IMR-90 (cell line): ENCODE data around the gene GOSR1. TPM values are rescaled to one million over a fixed set of nuclear protein-coding genes. Genes with fewer than 3 reads are reported as not detected.

Experiments used
- ATAC-seq: fragments of 200-7000 bp; cut with Tn5 transposase; 2 replicates; pipeline ENCODE4 v1.9.1; 2020; ENCODE audit warnings: low read depth, mild to moderate bottlenecking, moderate library complexity
- BruUV-seq: library from RNA; stranded (reverse); fragments of 400-500 nt; replicated peaks from 2 replicates; lab custom pipeline; 2021; lab: Mats Ljungman, UMichigan
- CTCF ChIA-PET: fragments of 300-600 bp; formaldehyde crosslinking; extraction: SDS; loops from one replicate; lab custom pipeline; 2021; ENCODE audit warnings: antibody characterized with exemption; lab: Yijun Ruan, JAX
- POLR2A ChIA-PET: fragments of 300-600 bp; sonication (Branson Sonifier 250); formaldehyde crosslinking; loops from one replicate; lab custom pipeline; 2022; ENCODE audit warnings: antibody characterized with exemption; ENCODE audit not compliant: unreplicated experiment; lab: Charles Lee
- DNase-seq: peaks from one replicate; pipeline ENCODE4 v3.0.0; 2013
- H2AFZ ChIP-seq: replicated peaks from 2 replicates; pipeline ENCODE3; 2013; ENCODE audit warnings: low read length, mild to moderate bottlenecking; ENCODE audit not compliant: poor library complexity
- H2AK5ac ChIP-seq: 2 replicates; pipeline ENCODE4 v1.6.1; 2013; ENCODE audit warnings: low read depth, low read length, inconsistent platforms
- H2AK9ac ChIP-seq: replicated peaks from 2 replicates; pipeline ENCODE3; 2013; ENCODE audit warnings: mild to moderate bottlenecking, low read depth, low read length, moderate library complexity; ENCODE audit not compliant: poor library complexity
- H2BK120ac ChIP-seq: 2 replicates; pipeline ENCODE4 v1.6.1; 2013; ENCODE audit warnings: low read depth, low read length, inconsistent platforms
- H2BK15ac ChIP-seq: 3 replicates; pipeline ENCODE4 v1.6.1; 2013; ENCODE audit warnings: low read depth, low read length, inconsistent platforms
- H2BK20ac ChIP-seq: 2 replicates; pipeline ENCODE4 v1.6.1; 2013; ENCODE audit warnings: low read depth, mild to moderate bottlenecking, inconsistent platforms, low read length, moderate library complexity
- H2BK5ac ChIP-seq: 2 replicates; pipeline ENCODE4 v1.6.1; 2013; ENCODE audit warnings: mild to moderate bottlenecking, low read depth, low read length, inconsistent platforms; ENCODE audit not compliant: poor library complexity, severe bottlenecking
- H3K14ac ChIP-seq: replicated peaks from 2 replicates; pipeline ENCODE4 v1.6.1; 2013; ENCODE audit warnings: low read depth, low read length, inconsistent platforms
- H3K18ac ChIP-seq: 2 replicates; pipeline ENCODE4 v1.6.1; 2013; ENCODE audit warnings: low read depth, low read length, control low read depth
- H3K23ac ChIP-seq: 2 replicates; pipeline ENCODE4 v1.6.1; 2013; ENCODE audit warnings: low read depth, low read length, inconsistent platforms
- H3K27ac ChIP-seq: 2 replicates; pipeline ENCODE4 v1.5.1; 2013; ENCODE audit warnings: mild to moderate bottlenecking, control low read depth, low read length; ENCODE audit not compliant: insufficient read depth
- H3K27me3 ChIP-seq: 2 replicates; pipeline ENCODE4 v1.6.1; 2013; ENCODE audit warnings: low read length; ENCODE audit not compliant: control insufficient read depth, insufficient read depth
- H3K36me3 ChIP-seq: 2 replicates; pipeline ENCODE4 v1.6.1; 2013; ENCODE audit warnings: low read length, mixed read lengths; ENCODE audit not compliant: control insufficient read depth, insufficient read depth
- H3K4ac ChIP-seq: 2 replicates; pipeline ENCODE4 v1.6.1; 2013; ENCODE audit warnings: low read depth, low read length, inconsistent platforms
- H3K4me1 ChIP-seq: 2 replicates; pipeline ENCODE4 v1.6.1; 2013; ENCODE audit warnings: low read length, mixed read lengths; ENCODE audit not compliant: control insufficient read depth, insufficient read depth
- H3K4me2 ChIP-seq: 2 replicates; pipeline ENCODE4 v1.6.1; 2013; ENCODE audit warnings: low read depth, mild to moderate bottlenecking, control low read depth, low read length, moderate library complexity
- H3K4me3 ChIP-seq: 2 replicates; pipeline ENCODE4 v1.5.1; 2013; ENCODE audit warnings: low read depth, mild to moderate bottlenecking, control low read depth, low read length, moderate library complexity; ENCODE audit not compliant: insufficient read depth
- H3K56ac ChIP-seq: 2 replicates; pipeline ENCODE4 v1.6.1; 2013; ENCODE audit warnings: low read length, inconsistent platforms; ENCODE audit not compliant: insufficient read depth; ENCODE audit errors: extremely low read depth
- H3K79me1 ChIP-seq, 2 experiments: 2 replicates each; pipeline ENCODE4 v1.6.1; 2013; ENCODE audit warnings: low read length in 2 of 2, inconsistent platforms in 1 of 2, low read depth in 1 of 2
- H3K9ac ChIP-seq: 2 replicates; pipeline ENCODE4 v1.6.1; 2013; ENCODE audit warnings: low read depth, low read length, control low read depth
- H3K9me1 ChIP-seq: 2 replicates; pipeline ENCODE4 v1.6.1; 2013; ENCODE audit warnings: low read length, inconsistent platforms; ENCODE audit not compliant: insufficient read depth
- H3K9me3 ChIP-seq: 2 replicates; pipeline ENCODE4 v1.6.1; 2013; ENCODE audit warnings: low read length; ENCODE audit not compliant: control insufficient read depth, insufficient read depth
- H4K20me1 ChIP-seq: 2 replicates; pipeline ENCODE4 v1.6.1; 2013; ENCODE audit warnings: low read length, inconsistent platforms; ENCODE audit not compliant: insufficient read depth
- H4K5ac ChIP-seq: 2 replicates; pipeline ENCODE4 v1.6.1; 2013; ENCODE audit warnings: mild to moderate bottlenecking, low read depth, low read length, control low read depth
- H4K8ac ChIP-seq, 2 experiments: 2 replicates each; pipeline ENCODE4 v1.6.1; 2013; ENCODE audit warnings: low read depth in 2 of 2, low read length in 2 of 2, control low read depth in 1 of 2, inconsistent platforms in 1 of 2
- H4K91ac ChIP-seq: 2 replicates; pipeline ENCODE4 v1.6.1; 2013; ENCODE audit warnings: low read depth, low read length, inconsistent platforms; ENCODE audit not compliant: insufficient read depth
- BHLHE40 ChIP-seq: fragments of 150-350 bp; IDR thresholded peaks from 2 replicates; pipeline ENCODE4 v1.6.1; 2016; ENCODE audit warnings: mild to moderate bottlenecking, low read depth, low read length
- CEBPB ChIP-seq: IDR thresholded peaks from 2 replicates; pipeline ENCODE4 v1.6.1; 2012; ENCODE audit warnings: low read depth, low read length, improper control_type of control experiment
- CHD1 ChIP-seq: IDR thresholded peaks from 2 replicates; pipeline ENCODE4 v1.6.1; 2012; ENCODE audit warnings: low read depth, low read length, improper control_type of control experiment
- FOS ChIP-seq: fragments of 150-350 bp; IDR thresholded peaks from 2 replicates; pipeline ENCODE4 v1.6.1; 2016; ENCODE audit warnings: low read depth, low read length
- MAFK ChIP-seq: IDR thresholded peaks from 2 replicates; pipeline ENCODE4 v1.6.1; 2012; ENCODE audit warnings: low read depth, low read length, improper control_type of control experiment
- MAZ ChIP-seq: IDR thresholded peaks from 2 replicates; pipeline ENCODE4 v1.6.1; 2012; ENCODE audit warnings: low read depth, mild to moderate bottlenecking, low read length, improper control_type of control experiment, moderate library complexity, borderline replicate concordance
- MXI1 ChIP-seq: IDR thresholded peaks from 2 replicates; pipeline ENCODE4 v1.6.1; 2012; ENCODE audit warnings: low read depth, mild to moderate bottlenecking, low read length, moderate library complexity, borderline replicate concordance
- POLR2A ChIP-seq: IDR thresholded peaks from 2 replicates; pipeline ENCODE4 v1.6.1; 2012; ENCODE audit warnings: mild to moderate bottlenecking, low read depth, low read length
- RAD21 ChIP-seq: IDR thresholded peaks from 2 replicates; pipeline ENCODE4 v1.6.1; 2012; ENCODE audit warnings: low read length, improper control_type of control experiment
- RCOR1 ChIP-seq: IDR thresholded peaks from 2 replicates; pipeline ENCODE4 v1.6.1; 2012; ENCODE audit warnings: mild to moderate bottlenecking, low read length, improper control_type of control experiment; ENCODE audit not compliant: insufficient replicate concordance
- WGBS, 2 experiments: methylation state at CpG; one replicate each; pipeline versions ENCODE4 v1.1.5 to v1.1.7; 2013; ENCODE audit warnings: missing lambda C conversion rate in 2 of 2; ENCODE audit not compliant: insufficient read length in 1 of 2; ENCODE audit errors: extremely low coverage in 2 of 2; 5-methylcytosine and 5-hydroxymethylcytosine counted together
- dilution Hi-C: fragments of 300-500 bp; cut with HindIII; formaldehyde crosslinking; loops from one replicate; pipeline ENCODE4 v1.14.3; 2018; ENCODE audit warnings: low sequenced_read_pairs; ENCODE audit not compliant: unreplicated experiment
- in situ Hi-C: fragments of 300-500 bp; cut with MboI; formaldehyde crosslinking; loops from 3 replicates; pipeline ENCODE4 v1.14.3; 2019; ENCODE audit warnings: low sequenced_read_pairs, inconsistent platforms, mixed read lengths
- intact Hi-C: fragments of 100-400 bp; cut with micrococcal nuclease; formaldehyde crosslinking; loops from 2 replicates; pipeline ENCODE4 v1.10.0; 2022
- polyA plus RNA-seq, 3 experiments: library from polyadenylated mRNA; depleted of rRNA; stranded (reverse); fragments of >200 nt; gene quantifications; 2 replicates each; pipeline ENCODE4 v1.2.3, GENCODE V29; 2012; ENCODE audit warnings: low replicate concordance in 1 of 3
- total RNA-seq: library from RNA; depleted of rRNA; stranded (reverse); fragments of >200 nt; gene quantifications from 2 replicates; pipeline ENCODE4 v1.2.3, GENCODE V29; 2012
- TF ChIP-seq, protein P1 (sequence below): fragments of 150-350 bp; IDR thresholded peaks from 2 replicates; pipeline ENCODE4 v1.6.1; 2017; ENCODE audit warnings: mild to moderate bottlenecking, antibody characterized with exemption, low read length, low read depth
- TF ChIP-seq, protein P2 (sequence below): conservative IDR thresholded peaks from 2 replicates; pipeline ENCODE4 v1.5.1; 2012; ENCODE audit warnings: mild to moderate bottlenecking, low read depth, low read length, improper control_type of control experiment
- TF ChIP-seq, protein P3 (sequence below): fragments of 150-350 bp; IDR thresholded peaks from 2 replicates; pipeline ENCODE4 v1.6.1; 2016; ENCODE audit warnings: low read depth, mild to moderate bottlenecking, low read length, moderate library complexity, borderline replicate concordance

Gene GOSR1
- total and polyA plus RNA-seq, 2 of the 4 experiments (the other 2 are of a cell fraction) = 21.2 to 47.5 TPM

DNA sequence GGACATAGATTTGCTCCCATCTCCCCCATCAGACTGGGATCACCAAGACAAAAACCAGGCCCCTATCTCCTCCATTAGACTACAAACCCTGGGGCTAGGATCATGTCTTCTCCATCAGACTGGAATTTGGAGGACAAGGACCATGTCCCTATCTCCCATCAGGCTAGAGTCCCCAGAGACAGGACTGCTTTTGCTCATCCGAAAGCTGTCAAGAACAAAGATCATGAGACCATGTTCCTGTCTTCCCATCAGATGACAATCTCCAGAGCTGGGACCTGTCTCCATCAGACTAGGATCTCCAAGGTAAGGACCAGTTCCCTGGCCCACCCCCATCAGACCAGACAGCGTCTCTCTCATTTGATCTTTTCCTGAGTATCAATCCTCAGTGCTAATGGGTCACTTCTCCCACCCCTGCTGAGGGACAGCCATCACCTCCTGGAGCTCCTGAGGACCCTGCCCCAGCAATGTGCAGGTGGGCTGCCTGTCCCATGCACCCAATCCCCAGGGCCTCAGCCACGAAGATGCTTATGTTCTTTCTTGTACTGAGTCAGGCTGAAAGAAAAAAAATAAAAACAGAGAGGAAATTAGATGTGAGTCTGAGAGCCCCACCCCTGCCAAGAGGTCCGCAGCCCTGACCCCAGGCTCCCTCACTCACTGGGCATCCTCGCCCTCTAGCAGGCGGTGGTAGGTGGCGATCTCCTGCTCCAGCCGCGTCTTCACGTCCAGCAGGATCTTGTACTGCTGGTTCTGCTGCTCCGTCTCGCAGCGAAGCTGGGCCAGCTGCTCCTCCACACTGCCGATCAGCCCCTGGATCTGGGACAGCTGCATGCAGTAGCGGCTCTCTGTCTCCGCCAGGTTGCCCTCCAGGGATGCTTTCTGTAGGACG is 90.3 kb downstream of the GOSR1 start (continued):
- TF ChIP-seq, protein P1, sequence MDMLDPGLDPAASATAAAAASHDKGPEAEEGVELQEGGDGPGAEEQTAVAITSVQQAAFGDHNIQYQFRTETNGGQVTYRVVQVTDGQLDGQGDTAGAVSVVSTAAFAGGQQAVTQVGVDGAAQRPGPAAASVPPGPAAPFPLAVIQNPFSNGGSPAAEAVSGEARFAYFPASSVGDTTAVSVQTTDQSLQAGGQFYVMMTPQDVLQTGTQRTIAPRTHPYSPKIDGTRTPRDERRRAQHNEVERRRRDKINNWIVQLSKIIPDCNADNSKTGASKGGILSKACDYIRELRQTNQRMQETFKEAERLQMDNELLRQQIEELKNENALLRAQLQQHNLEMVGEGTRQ = no peak

DNA sequence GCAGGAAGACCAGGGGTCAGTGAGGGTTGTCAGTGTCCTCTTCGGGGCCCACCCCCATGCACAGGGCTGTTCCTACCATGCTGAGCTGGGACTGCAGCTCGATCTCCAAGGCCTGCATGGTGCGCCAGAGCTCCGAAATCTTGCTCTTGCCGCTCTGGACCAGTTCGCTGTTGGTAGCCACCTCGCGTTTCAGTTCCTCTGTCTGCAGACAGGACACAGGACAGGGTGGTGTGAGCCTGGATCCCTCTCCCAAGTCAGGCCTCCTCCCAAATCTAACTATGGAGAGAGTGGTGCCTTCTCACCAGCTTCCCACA is 90.9 kb downstream of the GOSR1 start:
- Histone ChIP-seq H2BK5ac (no peak overlapping the region), H3K36me3 (no peaks in the 10 kb centered on the region), H3K4me2 (no peak overlapping the region), H3K27ac (no peak overlapping the region), H2BK15ac (no peak overlapping the region), H3K4me3 (no peak overlapping the region), H3K9me1 (no peaks in the 10 kb centered on the region), H2AK9ac (no peak overlapping the region), H3K79me1 (no peaks in the 10 kb centered on the region), H3K4me1 (no peaks in the 10 kb centered on the region), H2AFZ (no peak overlapping the region), H3K14ac (no peak overlapping the region), H2BK120ac (no peak overlapping the region), H3K56ac (no peak overlapping the region), H3K9ac (no peak overlapping the region), H4K8ac (no peak overlapping the region), H3K18ac (no peak overlapping the region), H4K91ac (no peak overlapping the region), H3K27me3 (peaks cover 55% of the 10 kb centered on the region), H3K4ac (no peak overlapping the region), H4K5ac (no peak overlapping the region), H2BK20ac (no peak overlapping the region), H2AK5ac (no peak overlapping the region), H3K9me3 (peaks cover 2% of the 10 kb centered on the region; the same call in 1 of the 2 replicates), H4K20me1 (no peaks in the 10 kb centered on the region), H3K23ac (no peak overlapping the region)
- ChIA-PET CTCF (no interaction called here), POLR2A (no interaction called here)
- intact Hi-C loops = no loop called here
- dilution Hi-C loops = no loop called here
- WGBS, 2 experiments = 85% methylated on average over 5 of the region's 8 CpGs; no CpG with 5 or more reads in 1 of the 2 experiments
- DNase-seq (no peak), ATAC-seq (no peak)
- in situ Hi-C loops = no loop called here
- BruUV-seq = no TSS peak
- no peak for TF ChIP-seq RCOR1
- TF ChIP-seq CHD1 = no peak
- TF ChIP-seq FOS = no peak
- no peak for TF ChIP-seq BHLHE40
- TF ChIP-seq MAZ = no peak
- no peak for TF ChIP-seq RAD21
- TF ChIP-seq MXI1 = no peak
- TF ChIP-seq, protein P2, sequence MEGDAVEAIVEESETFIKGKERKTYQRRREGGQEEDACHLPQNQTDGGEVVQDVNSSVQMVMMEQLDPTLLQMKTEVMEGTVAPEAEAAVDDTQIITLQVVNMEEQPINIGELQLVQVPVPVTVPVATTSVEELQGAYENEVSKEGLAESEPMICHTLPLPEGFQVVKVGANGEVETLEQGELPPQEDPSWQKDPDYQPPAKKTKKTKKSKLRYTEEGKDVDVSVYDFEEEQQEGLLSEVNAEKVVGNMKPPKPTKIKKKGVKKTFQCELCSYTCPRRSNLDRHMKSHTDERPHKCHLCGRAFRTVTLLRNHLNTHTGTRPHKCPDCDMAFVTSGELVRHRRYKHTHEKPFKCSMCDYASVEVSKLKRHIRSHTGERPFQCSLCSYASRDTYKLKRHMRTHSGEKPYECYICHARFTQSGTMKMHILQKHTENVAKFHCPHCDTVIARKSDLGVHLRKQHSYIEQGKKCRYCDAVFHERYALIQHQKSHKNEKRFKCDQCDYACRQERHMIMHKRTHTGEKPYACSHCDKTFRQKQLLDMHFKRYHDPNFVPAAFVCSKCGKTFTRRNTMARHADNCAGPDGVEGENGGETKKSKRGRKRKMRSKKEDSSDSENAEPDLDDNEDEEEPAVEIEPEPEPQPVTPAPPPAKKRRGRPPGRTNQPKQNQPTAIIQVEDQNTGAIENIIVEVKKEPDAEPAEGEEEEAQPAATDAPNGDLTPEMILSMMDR = no peak
- TF ChIP-seq POLR2A = no peak
- TF ChIP-seq CEBPB = no peak
- no peak for TF ChIP-seq MAFK
- TF ChIP-seq, protein P3, sequence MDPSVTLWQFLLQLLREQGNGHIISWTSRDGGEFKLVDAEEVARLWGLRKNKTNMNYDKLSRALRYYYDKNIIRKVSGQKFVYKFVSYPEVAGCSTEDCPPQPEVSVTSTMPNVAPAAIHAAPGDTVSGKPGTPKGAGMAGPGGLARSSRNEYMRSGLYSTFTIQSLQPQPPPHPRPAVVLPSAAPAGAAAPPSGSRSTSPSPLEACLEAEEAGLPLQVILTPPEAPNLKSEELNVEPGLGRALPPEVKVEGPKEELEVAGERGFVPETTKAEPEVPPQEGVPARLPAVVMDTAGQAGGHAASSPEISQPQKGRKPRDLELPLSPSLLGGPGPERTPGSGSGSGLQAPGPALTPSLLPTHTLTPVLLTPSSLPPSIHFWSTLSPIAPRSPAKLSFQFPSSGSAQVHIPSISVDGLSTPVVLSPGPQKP = no peak
